ENCODE data around the gene UBE2H.

Gene UBE2H

DNA sequence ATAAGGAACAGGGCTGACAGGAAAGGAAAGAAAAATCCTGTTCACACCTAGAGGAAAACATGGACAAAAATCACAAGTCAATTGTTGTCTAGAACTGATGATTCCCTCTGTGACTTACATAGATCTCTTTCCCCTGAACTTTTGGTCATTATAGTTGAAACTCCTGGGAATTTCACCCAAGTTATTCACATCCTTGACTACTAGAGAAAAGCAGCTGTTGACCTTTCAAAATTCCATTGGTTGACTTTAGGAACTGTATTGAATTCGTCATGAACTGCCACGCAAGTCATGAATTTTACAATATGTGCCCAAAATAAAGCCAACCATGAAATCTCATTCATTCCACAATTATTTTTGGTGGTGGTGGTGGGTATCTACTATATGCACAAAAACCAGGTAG is 104.3 kb downstream of the UBE2H start:
- H3K27ac ChIP-seq (ENCODE audit: low read depth, low read length): no peak overlapping the region

DNA sequence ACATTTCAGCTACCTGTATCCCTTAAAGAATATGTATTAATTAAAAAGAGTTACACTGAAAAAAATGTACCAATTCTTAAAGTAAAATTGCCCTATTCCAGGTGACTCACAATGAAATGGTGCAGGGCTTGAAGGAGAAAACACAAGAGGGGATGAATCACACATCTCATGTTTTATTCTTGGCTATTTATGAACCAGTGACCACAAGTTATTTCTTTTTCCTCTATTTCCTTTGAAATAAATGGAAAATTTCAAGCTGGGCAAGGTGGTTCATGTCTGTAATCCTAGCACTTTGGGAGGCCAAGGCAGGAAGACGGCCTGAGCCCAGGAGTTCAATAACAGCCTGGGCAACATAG is 106.8 kb downstream of the UBE2H start:
- no peaks in the 10 kb centered on the region for H4K20me1 ChIP-seq (ENCODE audit: low read depth, low read length)
- H3K9ac ChIP-seq (ENCODE audit: low read length): no peak overlapping the region
- no peak overlapping the region for H2AFZ ChIP-seq (ENCODE audit: low read depth, low read length, severe bottlenecking)
- H3K79me2 ChIP-seq (ENCODE audit: insufficient read depth, low read length): no peaks in the 10 kb centered on the region
- no peaks in the 10 kb centered on the region for H3K36me3 ChIP-seq (ENCODE audit: low read length)
- H3K27ac ChIP-seq (ENCODE audit: low read depth, low read length): no peak overlapping the region
- no peak for TF ChIP-seq EZH2phosphoT487 (conservative IDR thresholded peaks at IDR 0.05; ENCODE audit: low read length)
- TF ChIP-seq, protein P1, sequence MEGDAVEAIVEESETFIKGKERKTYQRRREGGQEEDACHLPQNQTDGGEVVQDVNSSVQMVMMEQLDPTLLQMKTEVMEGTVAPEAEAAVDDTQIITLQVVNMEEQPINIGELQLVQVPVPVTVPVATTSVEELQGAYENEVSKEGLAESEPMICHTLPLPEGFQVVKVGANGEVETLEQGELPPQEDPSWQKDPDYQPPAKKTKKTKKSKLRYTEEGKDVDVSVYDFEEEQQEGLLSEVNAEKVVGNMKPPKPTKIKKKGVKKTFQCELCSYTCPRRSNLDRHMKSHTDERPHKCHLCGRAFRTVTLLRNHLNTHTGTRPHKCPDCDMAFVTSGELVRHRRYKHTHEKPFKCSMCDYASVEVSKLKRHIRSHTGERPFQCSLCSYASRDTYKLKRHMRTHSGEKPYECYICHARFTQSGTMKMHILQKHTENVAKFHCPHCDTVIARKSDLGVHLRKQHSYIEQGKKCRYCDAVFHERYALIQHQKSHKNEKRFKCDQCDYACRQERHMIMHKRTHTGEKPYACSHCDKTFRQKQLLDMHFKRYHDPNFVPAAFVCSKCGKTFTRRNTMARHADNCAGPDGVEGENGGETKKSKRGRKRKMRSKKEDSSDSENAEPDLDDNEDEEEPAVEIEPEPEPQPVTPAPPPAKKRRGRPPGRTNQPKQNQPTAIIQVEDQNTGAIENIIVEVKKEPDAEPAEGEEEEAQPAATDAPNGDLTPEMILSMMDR (IDR thresholded peaks at IDR 0.05; ENCODE audit: insufficient read depth, low read length, poor library complexity, severe bottlenecking): no peak
- no peak overlapping the region for H3K4me2 ChIP-seq (ENCODE audit: low read depth, low read length, poor library complexity, severe bottlenecking)
- H3K9me2 ChIP-seq (replicated peaks; ENCODE audit: insufficient read depth, low read length): no peaks in the 10 kb centered on the region
- H3K4me3 ChIP-seq (ENCODE audit: insufficient read depth, low read length, poor library complexity, severe bottlenecking): no peak overlapping the region
- no peaks in the 10 kb centered on the region for H3K27me3 ChIP-seq (ENCODE audit: low read length)
- no peaks in the 10 kb centered on the region for H3F3A ChIP-seq (ENCODE audit: insufficient read depth)
- H3K9me3 ChIP-seq (ENCODE audit: insufficient read depth, low read length): no peaks in the 10 kb centered on the region

More for the DNA sequence above, 104.3 kb downstream of the UBE2H start:
- no peaks in the 10 kb centered on the region for H3K79me2 ChIP-seq (ENCODE audit: insufficient read depth, low read length)
- TF ChIP-seq, protein P1 (IDR thresholded peaks at IDR 0.05; ENCODE audit: insufficient read depth, low read length, poor library complexity, severe bottlenecking): no peak
- TF ChIP-seq EZH2phosphoT487 (conservative IDR thresholded peaks at IDR 0.05; ENCODE audit: low read length): no peak
- H3K9me3 ChIP-seq (ENCODE audit: insufficient read depth, low read length): no peaks in the 10 kb centered on the region
- H3K9ac ChIP-seq (ENCODE audit: low read length): no peak overlapping the region
- H3F3A ChIP-seq (ENCODE audit: insufficient read depth): no peaks in the 10 kb centered on the region
- no peaks in the 10 kb centered on the region for H3K36me3 ChIP-seq (ENCODE audit: low read length)
- H3K4me2 ChIP-seq (ENCODE audit: low read depth, low read length, poor library complexity, severe bottlenecking): no peak overlapping the region
- H2AFZ ChIP-seq (ENCODE audit: low read depth, low read length, severe bottlenecking): no peak overlapping the region
- H3K4me3 ChIP-seq (ENCODE audit: insufficient read depth, low read length, poor library complexity, severe bottlenecking): no peak overlapping the region
- H3K9me2 ChIP-seq (replicated peaks; ENCODE audit: insufficient read depth, low read length): no peaks in the 10 kb centered on the region
- no peaks in the 10 kb centered on the region for H4K20me1 ChIP-seq (ENCODE audit: low read depth, low read length)
- H3K27me3 ChIP-seq (ENCODE audit: low read length): no peaks in the 10 kb centered on the region

DNA sequence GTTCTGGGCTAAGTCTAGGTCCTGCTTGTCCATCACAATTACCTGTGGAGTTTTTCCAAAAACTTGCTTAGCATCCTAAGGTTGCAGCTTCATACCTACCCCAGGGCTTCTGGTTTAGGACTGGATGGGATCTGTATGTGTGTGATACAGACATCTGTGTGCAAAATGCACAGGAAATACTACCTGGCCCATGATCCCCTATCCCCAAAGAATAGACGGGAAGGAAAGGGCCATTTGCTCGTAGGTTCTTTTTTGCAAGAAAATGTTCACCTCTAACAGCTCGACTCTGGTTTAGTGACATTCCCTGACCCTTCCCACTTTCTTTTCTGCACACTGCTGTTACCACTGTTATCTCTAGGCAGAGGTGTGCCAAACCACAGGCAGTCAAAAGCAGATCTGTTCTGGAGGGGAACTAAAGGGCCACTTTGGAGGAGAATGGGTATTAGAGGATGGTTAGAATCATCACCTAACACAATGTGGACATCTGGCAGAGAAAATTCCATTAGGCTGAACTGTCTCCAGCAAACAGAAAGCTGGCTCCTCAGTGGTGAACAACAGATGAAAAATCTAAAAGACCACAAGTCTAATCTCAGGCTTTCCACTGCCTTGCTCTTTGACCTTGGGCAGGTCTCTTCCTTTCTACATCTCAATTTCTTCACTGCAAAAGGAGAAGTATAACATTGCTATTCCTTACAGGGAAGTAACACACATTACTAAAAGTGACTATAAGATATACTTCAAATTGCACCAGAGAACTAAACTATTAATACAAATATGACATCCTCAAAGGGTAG is 107.4 kb downstream of the UBE2H start:
- Histone ChIP-seq H3K9me2 (replicated peaks; ENCODE audit: insufficient read depth, low read length) (no peaks in the 10 kb centered on the region), H3K79me2 (ENCODE audit: insufficient read depth, low read length) (no peaks in the 10 kb centered on the region), H3K4me3 (ENCODE audit: insufficient read depth, low read length, poor library complexity, severe bottlenecking) (no peak overlapping the region), H4K20me1 (ENCODE audit: low read depth, low read length) (no peaks in the 10 kb centered on the region), H2AFZ (ENCODE audit: low read depth, low read length, severe bottlenecking) (no peak overlapping the region), H3K36me3 (ENCODE audit: low read length) (no peaks in the 10 kb centered on the region), H3K27ac (ENCODE audit: low read depth, low read length) (no peak overlapping the region), H3F3A (ENCODE audit: insufficient read depth) (no peaks in the 10 kb centered on the region), H3K27me3 (ENCODE audit: low read length) (no peaks in the 10 kb centered on the region), H3K4me2 (ENCODE audit: low read depth, low read length, poor library complexity, severe bottlenecking) (no peak overlapping the region), H3K9ac (ENCODE audit: low read length) (no peak overlapping the region), H3K9me3 (ENCODE audit: insufficient read depth, low read length) (no peaks in the 10 kb centered on the region)
- TF ChIP-seq, protein P1 (IDR thresholded peaks at IDR 0.05; ENCODE audit: insufficient read depth, low read length, poor library complexity, severe bottlenecking): no peak
- TF ChIP-seq EZH2phosphoT487 (conservative IDR thresholded peaks at IDR 0.05; ENCODE audit: low read length): no peak
